Stomach (tissue), 9 donors: ENCODE data around the gene FIGLA. TPM values are rescaled to one million over a fixed set of nuclear protein-coding genes. Genes with fewer than 3 reads are reported as not detected.

Experiments used
- DNase-seq, 2 donors: peaks; one replicate each; pipeline versions ENCODE4 v3.0.0 to v3.0.0-alpha.2; 2013 to 2019
- H3K27ac ChIP-seq, 5 donors: fragments of 200-600 bp in 4 of 5; sonication (generic) in 4 of 5; one replicate each; pipeline ENCODE4 v1.5.1; 2013 to 2019; ENCODE audit warnings: mild to moderate bottlenecking in 1 of 5, moderate library complexity in 1 of 5
- H3K27me3 ChIP-seq, 3 donors: fragments of 200-600 bp; sonication (generic); one replicate each; pipeline ENCODE4 v1.5.1; 2017 to 2019; ENCODE audit warnings: mixed run types in 1 of 3
- H3K36me3 ChIP-seq, 4 donors: fragments of 200-600 bp; sonication (generic); 1 replicate in 3 of 4; 2 replicates in 1 of 4; pipeline ENCODE4 v1.5.1; 2016 to 2019
- H3K4me1 ChIP-seq, 4 donors: fragments of 200-600 bp; sonication (generic); one replicate each; pipeline ENCODE4 v1.5.1; 2016 to 2019
- H3K4me3 ChIP-seq, 4 donors: fragments of 200-600 bp; sonication (generic) in 3 of 4; one replicate each; pipeline ENCODE4 v1.5.1; 2016 to 2019; ENCODE audit warnings: mild to moderate bottlenecking in 1 of 4
- H3K9me3 ChIP-seq, 4 donors: fragments of 200-600 bp; sonication (generic); one replicate each; pipeline ENCODE4 v1.5.1; 2016 to 2019
- EP300 ChIP-seq: sonication (generic); formaldehyde crosslinking; IDR thresholded peaks from one replicate; pipeline ENCODE4 v1.6.1; 2017; ENCODE audit warnings: antibody characterized with exemption
- POLR2A ChIP-seq, 4 donors: fragments of 450-650 bp; IDR thresholded peaks; one replicate each; pipeline ENCODE4 v1.6.1; 2016; ENCODE audit warnings: antibody characterized with exemption in 4 of 4, control low read depth in 2 of 4, mild to moderate bottlenecking in 1 of 4, moderate library complexity in 1 of 4
- POLR2AphosphoS5 ChIP-seq, 3 donors: sonication (generic); formaldehyde crosslinking; IDR thresholded peaks; one replicate each; pipeline ENCODE4 v1.6.1; 2016; ENCODE audit warnings: antibody characterized with exemption in 3 of 3
- WGBS, 5 donors: extraction: QIAGEN DNeasy Blood & Tissue Kit in 3 of 5; methylation state at CpG; one replicate each; pipeline versions ENCODE4 v1.1.5 to v1.1.7; 2013 to 2018; 5-methylcytosine and 5-hydroxymethylcytosine counted together
- intact Hi-C: fragments of 100-400 bp; cut with DNase I; formaldehyde crosslinking; loops from one replicate; pipeline ENCODE4 v1.15.1; 2023; ENCODE audit warnings: low total_unique reads
- polyA plus RNA-seq, 3 donors: library from polyadenylated mRNA; stranded (reverse); fragments of 200-250 nt; gene quantifications; one replicate each; pipeline ENCODE4 v1.2.3, GENCODE V29; 2013
- total RNA-seq, 5 donors: library from RNA; depleted of rRNA; stranded (reverse); fragments of >200 nt; gene quantifications; one replicate each; pipeline versions ENCODE4 v1.1.0 to v1.2.3, GENCODE V29; 2014 to 2016
- TF ChIP-seq, protein P1 (sequence below), 7 experiments: fragments of 450-650 bp in 4 of 7; fragments of 200-600 bp in 3 of 7; sonication (generic) in 3 of 7; IDR thresholded peaks; one replicate each; pipeline ENCODE4 v1.5.1; 2016 to 2019; ENCODE audit warnings: antibody characterized with exemption in 7 of 7, control low read depth in 2 of 7, mild to moderate bottlenecking in 1 of 7
- donor health status: healthy with polysubstance abuse.
- donor health status: Bipolar disorder and iron deficiency.
- donor health status: healthy.

FIGLA gene
- total and polyA plus RNA-seq, 8 donors: 0.75 TPM; not detected in 7

DNA sequence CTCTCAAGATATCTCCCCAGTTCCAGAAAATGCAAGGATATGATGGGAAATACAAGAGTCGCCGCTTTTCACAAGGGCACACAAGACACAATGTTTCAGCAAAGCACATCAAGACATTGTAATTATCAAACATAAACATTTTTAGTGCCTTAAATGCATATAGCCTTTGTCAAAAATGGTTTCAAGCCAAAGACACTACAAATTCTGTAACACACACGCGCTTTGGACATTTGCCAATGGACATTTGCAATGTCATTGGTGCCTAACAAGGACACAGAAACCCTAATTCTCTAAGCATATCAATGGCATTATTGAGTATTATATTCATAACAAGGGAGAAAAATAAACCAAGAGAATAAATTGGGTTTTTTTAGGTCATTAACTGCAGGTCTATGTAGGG lies 38.6 kb downstream of the FIGLA start:
- no peaks in the 10 kb centered on the region for H3K36me3 ChIP-seq
- H3K4me1 ChIP-seq: no peaks in the 10 kb centered on the region
- DNase-seq: no peak
- H3K27me3 ChIP-seq: peaks cover 0 to 56% (median 5%) of the 10 kb centered on the region in 3 donors
- TF ChIP-seq, protein P1, sequence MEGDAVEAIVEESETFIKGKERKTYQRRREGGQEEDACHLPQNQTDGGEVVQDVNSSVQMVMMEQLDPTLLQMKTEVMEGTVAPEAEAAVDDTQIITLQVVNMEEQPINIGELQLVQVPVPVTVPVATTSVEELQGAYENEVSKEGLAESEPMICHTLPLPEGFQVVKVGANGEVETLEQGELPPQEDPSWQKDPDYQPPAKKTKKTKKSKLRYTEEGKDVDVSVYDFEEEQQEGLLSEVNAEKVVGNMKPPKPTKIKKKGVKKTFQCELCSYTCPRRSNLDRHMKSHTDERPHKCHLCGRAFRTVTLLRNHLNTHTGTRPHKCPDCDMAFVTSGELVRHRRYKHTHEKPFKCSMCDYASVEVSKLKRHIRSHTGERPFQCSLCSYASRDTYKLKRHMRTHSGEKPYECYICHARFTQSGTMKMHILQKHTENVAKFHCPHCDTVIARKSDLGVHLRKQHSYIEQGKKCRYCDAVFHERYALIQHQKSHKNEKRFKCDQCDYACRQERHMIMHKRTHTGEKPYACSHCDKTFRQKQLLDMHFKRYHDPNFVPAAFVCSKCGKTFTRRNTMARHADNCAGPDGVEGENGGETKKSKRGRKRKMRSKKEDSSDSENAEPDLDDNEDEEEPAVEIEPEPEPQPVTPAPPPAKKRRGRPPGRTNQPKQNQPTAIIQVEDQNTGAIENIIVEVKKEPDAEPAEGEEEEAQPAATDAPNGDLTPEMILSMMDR (IDR thresholded peaks at IDR 0.05): no peak
- TF ChIP-seq EP300 (no peak), POLR2AphosphoS5 (IDR thresholded peaks at IDR 0.05) (no peak), POLR2A (IDR thresholded peaks at IDR 0.05) (no peak)
- H3K9me3 ChIP-seq: no peaks in the 10 kb centered on the region
- intact Hi-C loops: no loop called here
- 63 to 84% (median 76%) methylated on average over 4 of the region's 4 CpGs for WGBS, 5 donors
- no peak overlapping the region for H3K4me3 ChIP-seq
- H3K27ac ChIP-seq: no peak overlapping the region

DNA sequence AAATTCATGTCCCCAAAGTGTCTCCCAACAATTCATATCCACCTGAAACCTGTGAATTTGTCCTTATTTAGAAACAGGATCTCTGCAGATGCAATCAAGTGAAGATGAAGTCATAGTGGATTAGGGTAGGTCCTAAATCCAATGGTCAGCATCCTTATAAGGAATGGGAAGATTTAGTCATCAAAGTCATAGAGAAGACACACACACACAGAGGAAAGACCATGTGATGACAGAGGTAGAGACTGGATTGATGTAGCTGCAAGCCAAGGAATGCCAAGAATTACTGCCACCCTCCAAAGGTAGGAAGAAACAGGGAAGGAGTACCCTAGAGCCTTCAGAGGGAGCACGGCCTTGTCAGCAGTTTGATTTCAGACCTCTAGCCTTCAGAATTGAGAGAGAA lies 40.1 kb downstream of the FIGLA start:
- 69 to 89% (median 78%) methylated on average over 1 of the region's 1 CpG for WGBS, 5 donors

DNA sequence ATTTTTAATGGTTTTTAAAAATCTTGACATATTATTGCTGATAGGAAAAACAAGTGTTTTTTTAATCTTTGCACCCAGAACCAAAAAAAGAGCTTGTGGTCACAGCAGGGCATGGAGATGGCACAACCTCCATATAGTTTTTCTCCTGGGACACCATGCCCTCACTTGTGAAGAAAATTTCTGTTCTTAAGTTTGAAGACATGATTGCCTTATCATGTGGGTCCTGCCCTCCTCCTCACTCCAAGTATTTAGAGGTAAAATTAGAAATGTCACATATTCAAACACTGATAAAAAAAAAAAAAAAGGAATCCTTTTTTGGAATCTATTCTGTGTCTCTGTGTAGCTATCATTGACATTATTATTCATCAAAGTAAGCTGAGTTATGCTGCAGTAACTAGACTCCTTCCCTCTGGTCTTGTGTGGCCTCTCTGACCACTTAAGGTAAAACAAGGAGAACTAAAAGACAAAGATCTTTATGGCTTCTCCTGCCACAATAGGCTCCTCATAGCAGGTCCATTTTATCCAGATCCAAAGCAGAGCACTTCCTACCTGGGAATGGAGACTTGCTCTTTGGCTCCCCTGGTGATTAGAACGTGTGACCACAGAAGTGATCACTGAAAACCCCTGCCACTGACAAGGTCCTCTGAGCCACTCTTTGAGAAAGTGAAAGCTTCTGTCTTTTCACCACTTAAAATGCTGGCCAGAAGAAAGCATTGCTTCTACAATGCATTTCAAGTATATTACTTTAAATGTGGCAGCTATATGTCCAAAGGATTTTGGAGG lies 42.2 kb downstream of the FIGLA start:
- Histone ChIP-seq H3K27me3 (peaks cover 0 to 21% (median 5%) of the 10 kb centered on the region in 3 donors), H3K9me3 (no peaks in the 10 kb centered on the region), H3K36me3 (no peaks in the 10 kb centered on the region), H3K4me1 (no peaks in the 10 kb centered on the region), H3K27ac (no peak overlapping the region), H3K4me3 (no peak overlapping the region)
- 0 to 25% (median 16%) methylated on average over 1 of the region's 1 CpG for WGBS, 5 donors
- DNase-seq: no peak
- TF ChIP-seq, protein P1 (IDR thresholded peaks at IDR 0.05): no peak
- no peak for TF ChIP-seq POLR2A (IDR thresholded peaks at IDR 0.05)
- no peak for TF ChIP-seq EP300
- no peak for TF ChIP-seq POLR2AphosphoS5 (IDR thresholded peaks at IDR 0.05)
- intact Hi-C loops: no loop called here

More for the DNA sequence above, 40.1 kb downstream of the FIGLA start:
- H3K36me3 ChIP-seq: no peaks in the 10 kb centered on the region
- no peaks in the 10 kb centered on the region for H3K9me3 ChIP-seq
- no peak overlapping the region for H3K27ac ChIP-seq
- H3K4me1 ChIP-seq: no peaks in the 10 kb centered on the region
- intact Hi-C loops: no loop called here
- TF ChIP-seq POLR2AphosphoS5 (IDR thresholded peaks at IDR 0.05): no peak
- TF ChIP-seq POLR2A (IDR thresholded peaks at IDR 0.05): no peak
- TF ChIP-seq EP300: no peak
- TF ChIP-seq, protein P1 (IDR thresholded peaks at IDR 0.05): no peak
- H3K27me3 ChIP-seq: peaks cover 0 to 43% (median 5%) of the 10 kb centered on the region in 3 donors
- no peak for DNase-seq
- H3K4me3 ChIP-seq: no peak overlapping the region

DNA sequence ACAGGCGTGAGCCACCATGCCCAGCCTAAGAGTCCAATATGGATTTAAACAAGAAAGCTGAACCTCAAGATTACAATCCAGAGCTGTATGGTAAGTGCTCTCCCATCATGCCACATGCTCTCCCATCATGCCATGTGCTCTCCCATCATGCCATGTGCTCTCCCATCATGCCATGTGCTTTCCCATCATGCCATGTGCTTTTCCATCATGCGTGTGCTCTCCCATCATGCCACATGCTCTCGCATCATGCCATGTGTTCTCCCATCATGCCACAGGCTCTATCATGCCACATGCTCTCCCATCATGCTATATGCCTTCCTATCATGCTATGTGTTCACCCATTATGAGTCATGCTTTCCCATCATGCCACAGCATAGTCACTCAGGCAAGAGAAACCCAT lies 43.2 kb downstream of the FIGLA start:
- Histone ChIP-seq H3K36me3 (no peaks in the 10 kb centered on the region), H3K4me3 (no peak overlapping the region), H3K9me3 (no peaks in the 10 kb centered on the region), H3K27me3 (peaks cover 0 to 20% (median 5%) of the 10 kb centered on the region in 3 donors), H3K27ac (no peak overlapping the region), H3K4me1 (no peaks in the 10 kb centered on the region)
- DNase-seq: no peak
- WGBS, 5 donors: 94 to 98% (median 96%) methylated on average over 3 of the region's 3 CpGs
- intact Hi-C loops: no loop called here
- TF ChIP-seq POLR2A (IDR thresholded peaks at IDR 0.05) (no peak), EP300 (no peak), POLR2AphosphoS5 (IDR thresholded peaks at IDR 0.05) (no peak)
- TF ChIP-seq, protein P1 (IDR thresholded peaks at IDR 0.05): no peak
